HEK293 (cell line): ENCODE data around the gene HOXC11.
A peak's percentile ranks its signal among the peaks of the same experiment; 100 is the strongest.

Experiments used
- CTCF ChIA-PET: fragments of 350-600 bp; formaldehyde crosslinking; extraction: SDS; loops from one replicate; lab custom pipeline; 2021; ENCODE audit warnings: antibody characterized with exemption; lab: Yijun Ruan, JAX
- POLR2A ChIA-PET: fragments of 300-600 bp; formaldehyde crosslinking; extraction: SDS; loops from one replicate; lab custom pipeline; 2020; ENCODE audit warnings: antibody characterized with exemption, inconsistent platforms; lab: Yijun Ruan, JAX
- H3K27ac ChIP-seq: fragments of 200-500 bp; sonication (Bioruptor generic); 2 replicates; pipeline ENCODE4 v1.5.1; 2014; ENCODE audit warnings: low read depth, low read length, control low read depth, inconsistent platforms; ENCODE audit errors: extremely low read depth
- H3K36me3 ChIP-seq, 2 experiments: fragments of 200-500 bp in 1 of 2; sonication (Bioruptor generic) in 1 of 2; 1 replicate in 1 of 2; 2 replicates in 1 of 2; pipeline ENCODE4 v1.5.1; 2014 to 2017; ENCODE audit warnings: inconsistent platforms in 2 of 2, low read length in 2 of 2; ENCODE audit not compliant: control insufficient read depth in 2 of 2, insufficient read depth in 1 of 2
- H3K4me1 ChIP-seq: fragments of 200-500 bp; sonication (Bioruptor generic); 2 replicates; pipeline ENCODE4 v1.5.1; 2014; ENCODE audit warnings: mild to moderate bottlenecking, low read length, inconsistent platforms; ENCODE audit not compliant: control insufficient read depth, insufficient read depth
- H3K4me3 ChIP-seq: 2 replicates; pipeline ENCODE4 v1.5.1; 2011; ENCODE audit warnings: low read depth, mild to moderate bottlenecking, control low read depth, low read length, moderate library complexity
- H3K9me3 ChIP-seq: fragments of 200-500 bp; sonication (Bioruptor generic); 2 replicates; pipeline ENCODE4 v1.5.1; 2014; ENCODE audit warnings: low read depth, low read length, inconsistent platforms; ENCODE audit not compliant: control insufficient read depth, insufficient read depth
- CTCF ChIP-seq: fragments of 450-650 bp; formaldehyde crosslinking; IDR thresholded peaks from 2 replicates; pipeline ENCODE4 v1.5.1; 2016; ENCODE audit warnings: missing biosample characterization, missing genetic modification characterization
- EGR2 ChIP-seq: fragments of 450-650 bp; formaldehyde crosslinking; IDR thresholded peaks from 2 replicates; pipeline ENCODE4 v1.5.1; 2016; ENCODE audit warnings: low read depth, missing biosample characterization, missing genetic modification characterization
- KLF16 ChIP-seq: fragments of 450-650 bp; formaldehyde crosslinking; IDR thresholded peaks from 2 replicates; pipeline ENCODE4 v1.5.1; 2017; ENCODE audit warnings: missing biosample characterization, missing genetic modification characterization
- OSR2 ChIP-seq: fragments of 450-650 bp; formaldehyde crosslinking; IDR thresholded peaks from 2 replicates; pipeline ENCODE4 v1.5.1; 2016; ENCODE audit warnings: missing biosample characterization, missing genetic modification characterization
- RBAK ChIP-seq: fragments of 450-650 bp; formaldehyde crosslinking; IDR thresholded peaks from 2 replicates; pipeline ENCODE4 v1.5.1; 2016; ENCODE audit warnings: missing biosample characterization, missing genetic modification characterization
- SP7 ChIP-seq: fragments of 450-650 bp; formaldehyde crosslinking; IDR thresholded peaks from 2 replicates; pipeline ENCODE4 v1.5.1; 2016; ENCODE audit warnings: missing biosample characterization, missing genetic modification characterization
- WT1 ChIP-seq: fragments of 450-650 bp; formaldehyde crosslinking; IDR thresholded peaks from 2 replicates; pipeline ENCODE4 v1.5.1; 2016; ENCODE audit warnings: missing biosample characterization, missing genetic modification characterization
- YY2 ChIP-seq: fragments of 450-650 bp; formaldehyde crosslinking; IDR thresholded peaks from 2 replicates; pipeline ENCODE4 v1.5.1; 2016; ENCODE audit warnings: missing biosample characterization, missing genetic modification characterization
- ZFP37 ChIP-seq: fragments of 450-650 bp; formaldehyde crosslinking; IDR thresholded peaks from 2 replicates; pipeline ENCODE4 v1.5.1; 2016; ENCODE audit warnings: missing biosample characterization, missing genetic modification characterization
- ZNF121 ChIP-seq: fragments of 450-650 bp; formaldehyde crosslinking; IDR thresholded peaks from 2 replicates; pipeline ENCODE4 v1.5.1; 2016; ENCODE audit warnings: missing biosample characterization, missing genetic modification characterization
- ZNF155 ChIP-seq: fragments of 450-650 bp; formaldehyde crosslinking; IDR thresholded peaks from 2 replicates; pipeline ENCODE4 v1.5.1; 2016; ENCODE audit warnings: missing biosample characterization, missing genetic modification characterization
- ZNF169 ChIP-seq: fragments of 450-650 bp; formaldehyde crosslinking; IDR thresholded peaks from 2 replicates; pipeline ENCODE4 v1.5.1; 2016; ENCODE audit warnings: missing biosample characterization, missing genetic modification characterization
- ZNF19 ChIP-seq: fragments of 450-650 bp; formaldehyde crosslinking; IDR thresholded peaks from 2 replicates; pipeline ENCODE4; 2016; ENCODE audit warnings: missing biosample characterization, missing genetic modification characterization, low read depth
- ZNF223 ChIP-seq: fragments of 450-650 bp; formaldehyde crosslinking; IDR thresholded peaks from 2 replicates; pipeline ENCODE4 v1.5.1; 2016; ENCODE audit warnings: missing biosample characterization, missing genetic modification characterization
- ZNF23 ChIP-seq: fragments of 450-650 bp; formaldehyde crosslinking; IDR thresholded peaks from 2 replicates; pipeline ENCODE4 v1.5.1; 2016; ENCODE audit warnings: missing biosample characterization, missing genetic modification characterization, borderline replicate concordance
- ZNF248 ChIP-seq: fragments of 450-650 bp; formaldehyde crosslinking; IDR thresholded peaks from 2 replicates; pipeline ENCODE4 v1.5.1; 2017; ENCODE audit warnings: missing biosample characterization, missing genetic modification characterization
- ZNF391 ChIP-seq: fragments of 450-650 bp; formaldehyde crosslinking; IDR thresholded peaks from 2 replicates; pipeline ENCODE4 v1.5.1; 2016; ENCODE audit warnings: low read depth, missing biosample characterization, missing genetic modification characterization, borderline replicate concordance
- ZNF394 ChIP-seq: fragments of 450-650 bp; formaldehyde crosslinking; IDR thresholded peaks from 2 replicates; pipeline ENCODE4 v1.5.1; 2016; ENCODE audit warnings: missing biosample characterization, missing genetic modification characterization, mild to moderate bottlenecking, moderate library complexity, borderline replicate concordance
- ZNF530 ChIP-seq: fragments of 450-650 bp; formaldehyde crosslinking; IDR thresholded peaks from 2 replicates; pipeline ENCODE4 v1.5.1; 2016; ENCODE audit warnings: low read depth, missing biosample characterization, missing genetic modification characterization
- ZNF544 ChIP-seq: fragments of 450-650 bp; formaldehyde crosslinking; IDR thresholded peaks from 2 replicates; pipeline ENCODE4 v1.5.0; 2017; ENCODE audit warnings: missing biosample characterization, missing genetic modification characterization
- ZNF548 ChIP-seq: fragments of 450-650 bp; formaldehyde crosslinking; IDR thresholded peaks from 2 replicates; pipeline ENCODE4 v1.5.1; 2016; ENCODE audit warnings: missing biosample characterization, missing genetic modification characterization
- ZNF600 ChIP-seq: fragments of 450-650 bp; formaldehyde crosslinking; IDR thresholded peaks from 2 replicates; pipeline ENCODE4 v1.5.1; 2016; ENCODE audit warnings: missing biosample characterization, missing genetic modification characterization
- ZNF645 ChIP-seq: fragments of 450-650 bp; formaldehyde crosslinking; IDR thresholded peaks from 2 replicates; pipeline ENCODE4; 2016; ENCODE audit warnings: missing biosample characterization, missing genetic modification characterization
- ZNF701 ChIP-seq: fragments of 450-650 bp; formaldehyde crosslinking; IDR thresholded peaks from 2 replicates; pipeline ENCODE4 v1.5.1; 2016; ENCODE audit warnings: missing biosample characterization, missing genetic modification characterization
- ZNF785 ChIP-seq: fragments of 450-650 bp; formaldehyde crosslinking; IDR thresholded peaks from 2 replicates; pipeline ENCODE4 v1.5.1; 2016; ENCODE audit warnings: missing biosample characterization, missing genetic modification characterization
- ZSCAN16 ChIP-seq: fragments of 450-650 bp; formaldehyde crosslinking; IDR thresholded peaks from 2 replicates; pipeline ENCODE4 v1.5.1; 2016; ENCODE audit warnings: missing biosample characterization, missing genetic modification characterization

Gene HOXC11

GRCh38 chr12:53935383-53936341, 37.3 kb upstream of the HOXC11 start:
- Histone ChIP-seq H3K36me3 (no peaks in the 10 kb centered on the region), H3K4me3 (no peak overlapping the region), H3K4me1 (no peaks in the 10 kb centered on the region), H3K27ac (no peak overlapping the region), H3K9me3 (no peaks in the 10 kb centered on the region)
- TF ChIP-seq EGR2 (no peak), SP7 (tag by site-specific recombination) (no peak), ZNF223 (tag by site-specific recombination) (0 out of 2 replicates have a peak, but pooled peaks have one; percentile 40), ZSCAN16 (tag by site-specific recombination) (no peak), OSR2 (tag by site-specific recombination) (no peak)
- POLR2A ChIA-PET, result no interaction called here
- CTCF ChIA-PET, result interaction anchor here (0.6 to 1.6 kb wide), 3 partner anchors 16 to 234 kb away, joined by 3 to 9 read pairs (median 3); no protein-coding TSS in a partner anchor

GRCh38 chr12:53937099-53937498, 35.8 kb upstream of the HOXC11 start:
- POLR2A ChIA-PET, result no interaction called here
- CTCF ChIA-PET, result interaction anchor here (0.7 to 2.2 kb wide), 2 partner anchors 131 to 145 kb away, joined by 3 to 7 read pairs; no protein-coding TSS in a partner anchor
- 0 out of 2 replicates have a peak, but pooled peaks cover 6% of the 10 kb centered on the region for H3K4me1 ChIP-seq
- no peak overlapping the region for H3K4me3 ChIP-seq
- no peaks in the 10 kb centered on the region for H3K9me3 ChIP-seq
- no peaks in the 10 kb centered on the region for H3K36me3 ChIP-seq
- no peak overlapping the region for H3K27ac ChIP-seq
- TF ChIP-seq RBAK (tag by site-specific recombination) (no peak), ZNF169 (tag by site-specific recombination) (no peak), ZNF248 (tag by site-specific recombination) (no peak), ZFP37 (tag by site-specific recombination) (no peak), ZNF19 (tag by site-specific recombination) (no peak), WT1 (tag by site-specific recombination) (no peak), ZNF23 (tag by site-specific recombination) (no peak)

- Histone ChIP-seq H3K36me3 (no peaks in the 10 kb centered on the region), H3K9me3 (no peaks in the 10 kb centered on the region), H3K4me1 (peaks cover 6% of the 10 kb centered on the region; the same call in 1 of the 2 replicates), H3K27ac (no peak overlapping the region; the same call in 1 of the 2 replicates), H3K4me3 (peak overlapping the region; percentile 48)
- POLR2A ChIA-PET, result interaction anchor here (0.6 to 2.0 kb wide), 13 partner anchors 10 to 558 kb away, joined by 3 to 13 read pairs (median 5); partner anchors contain the start of genes ATP5MC2, HOXC10, HOXC5 and SP1
- CTCF ChIA-PET, result interaction anchor here (0.5 to 2.2 kb wide), 10 partner anchors 47 to 462 kb away, joined by 3 to 7 read pairs (median 5); partner anchors contain the start of gene HOXC10
- peak; percentile 63; the same call in 1 of the 2 replicates for TF ChIP-seq ZNF600 (tag by site-specific recombination)
- TF ChIP-seq KLF16, result no peak
- no peak for TF ChIP-seq RBAK (tag by site-specific recombination)
- no peak for TF ChIP-seq ZNF391 (tag by site-specific recombination)
- TF ChIP-seq ZNF701 (tag by site-specific recombination), result no peak
- no peak for TF ChIP-seq ZNF785
- no peak for TF ChIP-seq ZNF530 (tag by site-specific recombination)
- peak; percentile 9; the same call in 1 of the 2 replicates for TF ChIP-seq CTCF (tag by site-specific recombination)
- TF ChIP-seq ZNF121 (tag by site-specific recombination), result no peak
- TF ChIP-seq ZNF548 (tag by site-specific recombination), result no peak
- no peak for TF ChIP-seq YY2
- no peak for TF ChIP-seq ZNF155 (tag by site-specific recombination)
- no peak for TF ChIP-seq ZNF544 (tag by site-specific recombination)
- TF ChIP-seq ZNF645 (tag by site-specific recombination), result no peak
- TF ChIP-seq ZNF394 (tag by site-specific recombination), result no peak
Observed at GRCh38 chr12:53937596-53938325, 35.2 kb upstream of the HOXC11 start.
